PC-3 (cell line): ENCODE data around the gene SPRTN. TPM values are rescaled to one million over a fixed set of nuclear protein-coding genes. Genes with fewer than 3 reads are reported as not detected.
A peak's percentile ranks its signal among the peaks of the same experiment; 100 is the strongest.

Experiments
- ATAC-seq: fragments of 200-7000 bp; cut with Tn5 transposase; 2 replicates; pipeline ENCODE4 v1.9.1; 2020; ENCODE audit warnings: mild to moderate bottlenecking, moderate library complexity
- BruUV-seq: library from RNA; stranded (reverse); fragments of 400-500 nt; replicated peaks from 2 replicates; lab custom pipeline; 2021; lab: Mats Ljungman, UMichigan
- CTCF ChIA-PET: fragments of 300-600 bp; sonication (Branson Sonifier 250); formaldehyde crosslinking; loops from one replicate; lab custom pipeline; 2022; ENCODE audit warnings: antibody characterized with exemption; lab: Charles Lee
- POLR2A ChIA-PET: fragments of 300-600 bp; sonication (Branson Sonifier 250); formaldehyde crosslinking; loops from one replicate; lab custom pipeline; 2022; ENCODE audit warnings: antibody characterized with exemption; ENCODE audit not compliant: unreplicated experiment; lab: Charles Lee
- DNase-seq: peaks from one replicate; pipeline ENCODE4 v3.0.0-alpha.2; 2015
- H2AFZ ChIP-seq: fragments of 300-600 bp; sonication (generic); 2 replicates; pipeline ENCODE4 v1.6.0; 2016; ENCODE audit warnings: antibody characterized with exemption, low read length
- H3F3A ChIP-seq: fragments of 300-600 bp; sonication (generic); one replicate; pipeline ENCODE4 v1.6.0; 2017; ENCODE audit warnings: antibody characterized with exemption, low read length, control low read depth, mild to moderate bottlenecking; ENCODE audit not compliant: unreplicated experiment
- H3K27ac ChIP-seq: fragments of 300-600 bp; sonication (generic); 2 replicates; pipeline ENCODE4 v1.5.1; 2016; ENCODE audit warnings: mild to moderate bottlenecking, low read length
- H3K27me3 ChIP-seq: fragments of 300-600 bp; sonication (generic); 2 replicates; pipeline ENCODE4 v1.6.1; 2016; ENCODE audit warnings: low read length, mixed read lengths
- H3K36me3 ChIP-seq: fragments of 300-600 bp; sonication (generic); 2 replicates; pipeline ENCODE4 v1.6.1; 2016; ENCODE audit warnings: low read depth, mixed run types, low read length, mixed read lengths
- H3K4me1 ChIP-seq: fragments of 300-600 bp; sonication (generic); 2 replicates; pipeline ENCODE4 v1.5.1; 2016; ENCODE audit warnings: low read length; ENCODE audit not compliant: insufficient read depth
- H3K4me2 ChIP-seq: fragments of 300-600 bp; sonication (generic); 2 replicates; pipeline ENCODE4 v1.6.0; 2016; ENCODE audit warnings: low read length
- H3K4me3 ChIP-seq: fragments of 300-600 bp; sonication (generic); 2 replicates; pipeline ENCODE4 v1.5.1; 2016; ENCODE audit warnings: mild to moderate bottlenecking, low read length, mixed read lengths
- H3K79me2 ChIP-seq: fragments of 300-600 bp; sonication (generic); 2 replicates; pipeline ENCODE4 v1.6.1; 2017; ENCODE audit warnings: low read length, mixed read lengths
- H3K9ac ChIP-seq: fragments of 300-600 bp; sonication (generic); 2 replicates; pipeline ENCODE4 v1.6.0; 2016; ENCODE audit warnings: mild to moderate bottlenecking, low read length
- H3K9me2 ChIP-seq: fragments of 300-600 bp; sonication (generic); replicated peaks from 2 replicates; pipeline ENCODE4 v1.6.1; 2016; ENCODE audit warnings: mixed run types, low read length, mixed read lengths
- H3K9me3 ChIP-seq: fragments of 300-600 bp; sonication (generic); 2 replicates; pipeline ENCODE4 v1.6.1; 2016; ENCODE audit warnings: low read length, mixed read lengths
- H4K20me1 ChIP-seq: fragments of 300-600 bp; sonication (generic); 2 replicates; pipeline ENCODE4 v1.6.1; 2016; ENCODE audit warnings: low read length, mixed read lengths
- CTCF ChIP-seq: fragments of 300-600 bp; sonication (generic); conservative IDR thresholded peaks from 2 replicates; pipeline ENCODE4 v1.5.1; 2017; ENCODE audit warnings: antibody characterized with exemption, low read depth, mild to moderate bottlenecking, low read length
- EZH2 ChIP-seq: fragments of 300-600 bp; sonication (generic); IDR thresholded peaks from one replicate; pipeline ENCODE4 v1.6.1; 2017; ENCODE audit warnings: antibody characterized with exemption, mild to moderate bottlenecking, low read length; ENCODE audit not compliant: unreplicated experiment
- EZH2phosphoT487 ChIP-seq: fragments of 300-600 bp; sonication (generic); IDR thresholded peaks from 2 replicates; pipeline ENCODE4 v1.6.1; 2018; ENCODE audit warnings: mild to moderate bottlenecking, antibody characterized with exemption, low read length, borderline replicate concordance
- intact Hi-C: fragments of 100-400 bp; cut with micrococcal nuclease; formaldehyde crosslinking; loops from 2 replicates; pipeline ENCODE4 v1.9.0; 2023
- total RNA-seq: library from RNA; depleted of rRNA; stranded (reverse); fragments of >200 nt; gene quantifications from 2 replicates; pipeline ENCODE4 v1.2.3, GENCODE V29; 2014

Gene SPRTN
- total RNA-seq, 1 experiment from 2014 or later: 27.8 TPM

- H3K9me2 ChIP-seq: no peaks in the 10 kb centered on the region
- no peaks in the 10 kb centered on the region for H3F3A ChIP-seq
- H3K4me3 ChIP-seq: no peak overlapping the region
- DNase-seq: no peak
- no peak overlapping the region for H2AFZ ChIP-seq
- no peaks in the 10 kb centered on the region for H3K4me1 ChIP-seq
- H4K20me1 ChIP-seq: no peaks in the 10 kb centered on the region; the same call in 1 of the 2 replicates
- no TSS peak for BruUV-seq
- no peak for TF ChIP-seq EZH2phosphoT487
- TF ChIP-seq CTCF: no peak
- no peak for TF ChIP-seq EZH2
- H3K9me3 ChIP-seq: no peaks in the 10 kb centered on the region
- ChIA-PET POLR2A (no interaction called here), CTCF (no interaction called here)
- H3K27me3 ChIP-seq: no peaks in the 10 kb centered on the region
- intact Hi-C loops: no loop called here
- H3K36me3 ChIP-seq: peaks cover 32% of the 10 kb centered on the region
- no peak overlapping the region for H3K9ac ChIP-seq
- no peak overlapping the region for H3K4me2 ChIP-seq
- no peak overlapping the region for H3K27ac ChIP-seq
- no peak for ATAC-seq
- H3K79me2 ChIP-seq: no peaks in the 10 kb centered on the region
These were observed 17.1 kb downstream of the SPRTN start for GRCh38 chr1:231355171-231355570.

GRCh38 chr1:231357187-231357772 lies 19.2 kb downstream of the SPRTN start:
- Histone ChIP-seq H2AFZ (no peak overlapping the region), H3K9me2 (no peaks in the 10 kb centered on the region), H4K20me1 (no peaks in the 10 kb centered on the region; the same call in 1 of the 2 replicates), H3K27me3 (no peaks in the 10 kb centered on the region), H3K27ac (no peak overlapping the region), H3K4me1 (no peaks in the 10 kb centered on the region), H3K9me3 (no peaks in the 10 kb centered on the region), H3K36me3 (peaks cover 18% of the 10 kb centered on the region), H3K4me2 (no peak overlapping the region), H3K9ac (no peak overlapping the region), H3F3A (no peaks in the 10 kb centered on the region), H3K4me3 (no peak overlapping the region), H3K79me2 (no peaks in the 10 kb centered on the region)
- ChIA-PET POLR2A (interaction anchor here (0.6 kb wide), 1 partner anchor 244 kb away, joined by 4 read pairs; no protein-coding TSS in a partner anchor), CTCF (interaction anchor here (0.6 to 0.8 kb wide), 3 partner anchors 10 to 227 kb away, joined by 3 to 8 read pairs (median 5); no protein-coding TSS in a partner anchor)
- BruUV-seq: no TSS peak
- no peak for ATAC-seq
- no peak for TF ChIP-seq CTCF
- no peak for TF ChIP-seq EZH2
- TF ChIP-seq EZH2phosphoT487: no peak
- no peak for DNase-seq
- intact Hi-C loops: loop anchor here (1.0 kb wide), 1 partner anchor 233 kb away; no protein-coding TSS in a partner anchor

- Histone ChIP-seq H3K36me3 (peaks cover 12% of the 10 kb centered on the region), H3K9ac (no peak overlapping the region), H3K27ac (no peak overlapping the region), H3K9me2 (no peaks in the 10 kb centered on the region), H3K4me3 (no peak overlapping the region), H3K4me2 (no peak overlapping the region), H3K4me1 (no peaks in the 10 kb centered on the region), H3K79me2 (no peaks in the 10 kb centered on the region), H3K27me3 (no peaks in the 10 kb centered on the region), H2AFZ (no peak overlapping the region), H4K20me1 (no peaks in the 10 kb centered on the region; the same call in 1 of the 2 replicates), H3K9me3 (no peaks in the 10 kb centered on the region), H3F3A (no peaks in the 10 kb centered on the region)
- BruUV-seq: no TSS peak
- DNase-seq (peak; percentile 79), ATAC-seq (peak; percentile 91)
- TF ChIP-seq EZH2phosphoT487 (no peak), CTCF (peak; percentile 96), EZH2 (no peak)
- CTCF ChIA-PET: interaction anchor here (0.8 kb wide), 1 partner anchor 226 kb away, joined by 5 read pairs; no protein-coding TSS in a partner anchor
- intact Hi-C loops: loop anchor here (1.0 to 2.0 kb wide), 6 partner anchors 61 to 246 kb away; no protein-coding TSS in a partner anchor
- POLR2A ChIA-PET: no interaction called here
These were observed 19.8 kb downstream of the SPRTN start for GRCh38 chr1:231357831-231358354.
